HepG2 (cell line): ENCODE measurements around the gene ENDOD1. TPM values are rescaled to one million over a fixed set of nuclear protein-coding genes. Genes with fewer than 3 reads are reported as not detected.

ENCODE experiments used
- DNMT3B ChIP-seq: conservative IDR thresholded peaks from 2 replicates; pipeline ENCODE4 v1.6.1; 2016; ENCODE audit warnings: missing biosample characterization, control low read depth
- GATAD2A ChIP-seq: IDR thresholded peaks from 2 replicates; pipeline ENCODE4 v1.6.1; 2016
- HDAC1 ChIP-seq: sonication (generic); formaldehyde crosslinking; IDR thresholded peaks from 2 replicates; pipeline ENCODE4 v1.5.1; 2020; ENCODE audit warnings: mild to moderate bottlenecking, missing genetic modification reagents
- HES4 ChIP-seq: sonication (generic); formaldehyde crosslinking; IDR thresholded peaks from 2 replicates; pipeline ENCODE4 v1.9.0; 2021; ENCODE audit warnings: mild to moderate bottlenecking, missing genetic modification reagents, borderline replicate concordance
- NFRKB ChIP-seq: fragments of 450-650 bp; IDR thresholded peaks from 2 replicates; pipeline ENCODE4 v1.6.1; 2017
- PCBP1 ChIP-seq: fragments of 200-400 bp; formaldehyde crosslinking; IDR thresholded peaks from 2 replicates; pipeline ENCODE4 v1.6.1; 2017; ENCODE audit warnings: mild to moderate bottlenecking, low read depth, low read length, borderline replicate concordance
- RNF2 ChIP-seq: fragments of 450-650 bp; conservative IDR thresholded peaks from 2 replicates; pipeline ENCODE4 v1.6.1; 2016; ENCODE audit warnings: low read depth
- SOX13 ChIP-seq, 3 experiments: fragments of 450-650 bp in 1 of 3; sonication (generic) in 1 of 3; formaldehyde crosslinking in 1 of 3; IDR thresholded peaks in 2 of 3; conservative IDR thresholded peaks in 1 of 3; 2 replicates each; pipeline versions ENCODE4 v1.5.0 to v1.6.1; 2016 to 2020; ENCODE audit warnings: antibody characterized with exemption in 1 of 3, mild to moderate bottlenecking in 1 of 3, missing compliant biosample characterization in 1 of 3, missing genetic modification reagents in 1 of 3, moderate library complexity in 1 of 3
- STAG1 ChIP-seq: sonication (generic); formaldehyde crosslinking; IDR thresholded peaks from 2 replicates; pipeline ENCODE4 v1.4.0; 2020; ENCODE audit warnings: missing genetic modification reagents
- TEAD2 ChIP-seq: sonication (generic); formaldehyde crosslinking; IDR thresholded peaks from 2 replicates; pipeline ENCODE4 v1.9.0; 2021; ENCODE audit warnings: missing genetic modification reagents
- ZNF121 ChIP-seq: sonication (generic); formaldehyde crosslinking; IDR thresholded peaks from 2 replicates; pipeline ENCODE4 v1.5.0; 2020; ENCODE audit warnings: mild to moderate bottlenecking, missing genetic modification reagents
- ZNF598 ChIP-seq: sonication (generic); formaldehyde crosslinking; IDR thresholded peaks from 2 replicates; pipeline ENCODE4 v1.5.1; 2020; ENCODE audit warnings: mild to moderate bottlenecking, missing genetic modification reagents, borderline replicate concordance
- ZNF7 ChIP-seq: IDR thresholded peaks from 2 replicates; pipeline ENCODE4 v1.6.1; 2016; ENCODE audit warnings: missing biosample characterization, missing genetic modification reagents
- ZNF713 ChIP-seq: sonication (generic); formaldehyde crosslinking; IDR thresholded peaks from 2 replicates; pipeline ENCODE4 v1.4.0; 2020; ENCODE audit warnings: mild to moderate bottlenecking, missing genetic modification reagents
- ZNF724P ChIP-seq: sonication (generic); formaldehyde crosslinking; IDR thresholded peaks from 2 replicates; pipeline ENCODE4 v1.8.0; 2022; ENCODE audit warnings: missing genetic modification reagents, borderline replicate concordance
- ZNF761 ChIP-seq: sonication (generic); formaldehyde crosslinking; conservative IDR thresholded peaks from 2 replicates; pipeline ENCODE4 v1.4.0; 2020; ENCODE audit warnings: mild to moderate bottlenecking, missing genetic modification reagents
- ZNF776 ChIP-seq: sonication (generic); formaldehyde crosslinking; IDR thresholded peaks from 2 replicates; pipeline ENCODE4 v1.4.0; 2020; ENCODE audit warnings: mild to moderate bottlenecking, missing genetic modification reagents
- polyA plus RNA-seq, 8 experiments: library from polyadenylated mRNA; depleted of rRNA in 3 of 8; stranded (reverse) in 7 of 8; unstranded in 1 of 8; fragments of >200 nt; fragmentation: Illumina TruSeq in 4 of 8; extraction: Trizol in 4 of 8; gene quantifications; 2 replicates each; pipeline versions ENCODE4 v1.2.1 to v1.2.3, GENCODE V29; 2011 to 2016; ENCODE audit warnings: low read depth in 4 of 8, missing spikeins in 1 of 8, mixed read lengths in 1 of 8; ENCODE audit not compliant: insufficient read depth in 1 of 8
- total RNA-seq, 5 experiments: library from RNA; depleted of rRNA; stranded (reverse); fragments of >200 nt; fragmentation: Illumina TruSeq; extraction: Trizol; gene quantifications; 2 replicates each; pipeline ENCODE4 v1.2.3, GENCODE V29; 2016; ENCODE audit warnings: low read depth in 1 of 5
- TF ChIP-seq, protein P1 (sequence below): sonication (generic); formaldehyde crosslinking; IDR thresholded peaks from 2 replicates; pipeline ENCODE4 v1.4.0; 2020; ENCODE audit warnings: missing genetic modification reagents, borderline replicate concordance
- TF ChIP-seq, protein P2 (sequence below): sonication (generic); formaldehyde crosslinking; conservative IDR thresholded peaks from 2 replicates; pipeline ENCODE4 v1.8.0; 2022; ENCODE audit warnings: mild to moderate bottlenecking, moderate library complexity, missing genetic modification reagents
- TF ChIP-seq, protein P3 (sequence below): sonication (generic); formaldehyde crosslinking; IDR thresholded peaks from 2 replicates; pipeline ENCODE4 v1.8.0; 2022; ENCODE audit warnings: missing genetic modification reagents, mild to moderate bottlenecking, borderline replicate concordance

ENDOD1 gene
- total and polyA plus RNA-seq, 2 of the 13 experiments (the other 11 are each of a cell fraction or from before 2014, with no cell fraction given): 2.0 to 6.8 TPM

DNA sequence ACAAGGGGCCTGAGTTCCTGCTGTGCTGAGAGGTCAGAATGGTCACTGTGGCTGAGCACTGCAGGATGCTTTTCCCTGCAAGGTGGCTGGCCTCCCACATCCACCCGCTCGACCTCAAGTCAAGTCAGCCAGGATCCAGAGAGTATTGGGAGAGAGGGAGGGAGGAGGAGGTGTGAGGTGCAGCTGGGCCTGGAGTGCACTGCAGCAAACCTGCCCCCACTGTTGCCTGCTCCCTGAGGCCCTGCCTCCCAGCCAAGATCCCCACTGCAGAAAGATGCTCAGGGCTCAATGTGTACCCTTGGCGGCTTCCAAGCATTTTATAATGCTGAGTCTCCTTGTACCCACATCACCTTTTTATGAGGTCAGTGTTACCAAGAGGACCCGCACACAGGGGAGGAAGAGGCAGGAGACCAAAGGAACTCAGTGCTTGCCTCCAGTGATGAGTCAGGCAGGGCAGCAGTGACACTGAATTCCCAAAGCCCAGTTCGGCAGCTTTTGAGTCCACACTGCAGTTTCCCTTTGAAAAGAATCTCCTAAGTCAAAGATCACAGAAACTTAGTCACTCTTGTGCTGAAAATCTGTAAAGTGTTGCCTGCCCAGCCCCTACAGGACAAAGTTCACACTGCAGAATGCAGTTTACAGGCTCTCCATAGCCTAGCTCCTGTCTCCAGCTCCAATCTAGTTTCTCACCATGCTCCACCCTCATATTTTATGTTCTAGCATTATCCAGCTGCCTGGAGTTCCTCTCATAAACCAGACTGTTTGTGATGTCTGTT is 3.1 kb downstream of the ENDOD1 start (continued):
- TF ChIP-seq ZNF7 (CRISPR knock-in tag): no peak
- TF ChIP-seq, protein P1, sequence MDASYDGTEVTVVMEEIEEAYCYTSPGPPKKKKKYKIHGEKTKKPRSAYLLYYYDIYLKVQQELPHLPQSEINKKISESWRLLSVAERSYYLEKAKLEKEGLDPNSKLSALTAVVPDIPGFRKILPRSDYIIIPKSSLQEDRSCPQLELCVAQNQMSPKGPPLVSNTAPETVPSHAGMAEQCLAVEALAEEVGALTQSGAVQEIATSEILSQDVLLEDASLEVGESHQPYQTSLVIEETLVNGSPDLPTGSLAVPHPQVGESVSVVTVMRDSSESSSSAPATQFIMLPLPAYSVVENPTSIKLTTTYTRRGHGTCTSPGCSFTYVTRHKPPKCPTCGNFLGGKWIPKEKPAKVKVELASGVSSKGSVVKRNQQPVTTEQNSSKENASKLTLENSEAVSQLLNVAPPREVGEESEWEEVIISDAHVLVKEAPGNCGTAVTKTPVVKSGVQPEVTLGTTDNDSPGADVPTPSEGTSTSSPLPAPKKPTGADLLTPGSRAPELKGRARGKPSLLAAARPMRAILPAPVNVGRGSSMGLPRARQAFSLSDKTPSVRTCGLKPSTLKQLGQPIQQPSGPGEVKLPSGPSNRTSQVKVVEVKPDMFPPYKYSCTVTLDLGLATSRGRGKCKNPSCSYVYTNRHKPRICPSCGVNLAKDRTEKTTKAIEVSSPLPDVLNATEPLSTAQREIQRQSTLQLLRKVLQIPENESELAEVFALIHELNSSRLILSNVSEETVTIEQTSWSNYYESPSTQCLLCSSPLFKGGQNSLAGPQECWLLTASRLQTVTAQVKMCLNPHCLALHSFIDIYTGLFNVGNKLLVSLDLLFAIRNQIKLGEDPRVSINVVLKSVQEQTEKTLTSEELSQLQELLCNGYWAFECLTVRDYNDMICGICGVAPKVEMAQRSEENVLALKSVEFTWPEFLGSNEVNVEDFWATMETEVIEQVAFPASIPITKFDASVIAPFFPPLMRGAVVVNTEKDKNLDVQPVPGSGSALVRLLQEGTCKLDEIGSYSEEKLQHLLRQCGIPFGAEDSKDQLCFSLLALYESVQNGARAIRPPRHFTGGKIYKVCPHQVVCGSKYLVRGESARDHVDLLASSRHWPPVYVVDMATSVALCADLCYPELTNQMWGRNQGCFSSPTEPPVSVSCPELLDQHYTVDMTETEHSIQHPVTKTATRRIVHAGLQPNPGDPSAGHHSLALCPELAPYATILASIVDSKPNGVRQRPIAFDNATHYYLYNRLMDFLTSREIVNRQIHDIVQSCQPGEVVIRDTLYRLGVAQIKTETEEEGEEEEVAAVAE (CRISPR knock-in tag): 0 out of 2 replicates have a peak, but pooled peaks have one; percentile 24
- TF ChIP-seq TEAD2: no peak
- TF ChIP-seq GATAD2A (CRISPR knock-in tag): peak; percentile 63
- no peak for TF ChIP-seq HES4 (CRISPR knock-in tag)
- TF ChIP-seq DNMT3B: no peak
- no peak; the same call in 1 of the 2 replicates for TF ChIP-seq STAG1 (CRISPR knock-in tag)
- TF ChIP-seq PCBP1: no peak
- no peak for TF ChIP-seq ZNF121 (CRISPR knock-in tag)
- no peak for TF ChIP-seq RNF2
- TF ChIP-seq ZNF761 (CRISPR knock-in tag): no peak
- no peak for TF ChIP-seq HDAC1 (CRISPR knock-in tag)
- TF ChIP-seq, protein P2, sequence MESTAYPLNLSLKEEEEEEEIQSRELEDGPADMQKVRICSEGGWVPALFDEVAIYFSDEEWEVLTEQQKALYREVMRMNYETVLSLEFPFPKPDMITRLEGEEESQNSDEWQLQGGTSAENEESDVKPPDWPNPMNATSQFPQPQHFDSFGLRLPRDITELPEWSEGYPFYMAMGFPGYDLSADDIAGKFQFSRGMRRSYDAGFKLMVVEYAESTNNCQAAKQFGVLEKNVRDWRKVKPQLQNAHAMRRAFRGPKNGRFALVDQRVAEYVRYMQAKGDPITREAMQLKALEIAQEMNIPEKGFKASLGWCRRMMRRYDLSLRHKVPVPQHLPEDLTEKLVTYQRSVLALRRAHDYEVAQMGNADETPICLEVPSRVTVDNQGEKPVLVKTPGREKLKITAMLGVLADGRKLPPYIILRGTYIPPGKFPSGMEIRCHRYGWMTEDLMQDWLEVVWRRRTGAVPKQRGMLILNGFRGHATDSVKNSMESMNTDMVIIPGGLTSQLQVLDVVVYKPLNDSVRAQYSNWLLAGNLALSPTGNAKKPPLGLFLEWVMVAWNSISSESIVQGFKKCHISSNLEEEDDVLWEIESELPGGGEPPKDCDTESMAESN (CRISPR knock-in tag): no peak
- TF ChIP-seq, protein P3, sequence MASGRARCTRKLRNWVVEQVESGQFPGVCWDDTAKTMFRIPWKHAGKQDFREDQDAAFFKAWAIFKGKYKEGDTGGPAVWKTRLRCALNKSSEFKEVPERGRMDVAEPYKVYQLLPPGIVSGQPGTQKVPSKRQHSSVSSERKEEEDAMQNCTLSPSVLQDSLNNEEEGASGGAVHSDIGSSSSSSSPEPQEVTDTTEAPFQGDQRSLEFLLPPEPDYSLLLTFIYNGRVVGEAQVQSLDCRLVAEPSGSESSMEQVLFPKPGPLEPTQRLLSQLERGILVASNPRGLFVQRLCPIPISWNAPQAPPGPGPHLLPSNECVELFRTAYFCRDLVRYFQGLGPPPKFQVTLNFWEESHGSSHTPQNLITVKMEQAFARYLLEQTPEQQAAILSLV (CRISPR knock-in tag): no peak
- TF ChIP-seq ZNF598: no peak
- TF ChIP-seq ZNF776 (CRISPR knock-in tag): no peak
- TF ChIP-seq ZNF724P: no peak
- no peak for TF ChIP-seq ZNF713 (CRISPR knock-in tag)
- no peak for TF ChIP-seq SOX13 (IDR thresholded peaks at IDR 0.05)
- TF ChIP-seq SOX13 (CRISPR knock-in tag; conservative IDR thresholded peaks at IDR 0.05 in 1 of 2, IDR thresholded peaks at IDR 0.05 in 1 of 2): no peak
- no peak for TF ChIP-seq NFRKB
